ENCODE results near the gene ZBTB20. TPM values are rescaled to one million over a fixed set of nuclear protein-coding genes. Genes with fewer than 3 reads are reported as not detected.
A peak's percentile ranks its signal among the peaks of the same experiment; 100 is the strongest.

The ZBTB20 gene
- total RNA-seq, 6 donors from 2014 or later = 40.0 to 150 (median 65.8) TPM

- ATAC-seq (ENCODE audit: low FRiP score in 2 of 2) = no peak
- TF ChIP-seq, protein P1, sequence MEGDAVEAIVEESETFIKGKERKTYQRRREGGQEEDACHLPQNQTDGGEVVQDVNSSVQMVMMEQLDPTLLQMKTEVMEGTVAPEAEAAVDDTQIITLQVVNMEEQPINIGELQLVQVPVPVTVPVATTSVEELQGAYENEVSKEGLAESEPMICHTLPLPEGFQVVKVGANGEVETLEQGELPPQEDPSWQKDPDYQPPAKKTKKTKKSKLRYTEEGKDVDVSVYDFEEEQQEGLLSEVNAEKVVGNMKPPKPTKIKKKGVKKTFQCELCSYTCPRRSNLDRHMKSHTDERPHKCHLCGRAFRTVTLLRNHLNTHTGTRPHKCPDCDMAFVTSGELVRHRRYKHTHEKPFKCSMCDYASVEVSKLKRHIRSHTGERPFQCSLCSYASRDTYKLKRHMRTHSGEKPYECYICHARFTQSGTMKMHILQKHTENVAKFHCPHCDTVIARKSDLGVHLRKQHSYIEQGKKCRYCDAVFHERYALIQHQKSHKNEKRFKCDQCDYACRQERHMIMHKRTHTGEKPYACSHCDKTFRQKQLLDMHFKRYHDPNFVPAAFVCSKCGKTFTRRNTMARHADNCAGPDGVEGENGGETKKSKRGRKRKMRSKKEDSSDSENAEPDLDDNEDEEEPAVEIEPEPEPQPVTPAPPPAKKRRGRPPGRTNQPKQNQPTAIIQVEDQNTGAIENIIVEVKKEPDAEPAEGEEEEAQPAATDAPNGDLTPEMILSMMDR (IDR thresholded peaks at IDR 0.05) = no peak
- no peak for TF ChIP-seq EP300 (IDR thresholded peaks at IDR 0.05)
- TF ChIP-seq POLR2AphosphoS5 (IDR thresholded peaks at IDR 0.05) = no peak
- no peak for TF ChIP-seq POLR2A (IDR thresholded peaks at IDR 0.05)
- 50 to 58% methylated on average over 1 of the region's 1 CpG for WGBS, 2 donors
- DNase-seq = no peak
- Histone ChIP-seq H3K4me1 (no peaks in the 10 kb centered on the region), H3K27me3 (no peaks in the 10 kb centered on the region), H3K4me3 (no peak overlapping the region), H3K9me3 (no peaks in the 10 kb centered on the region), H3K27ac (no peak overlapping the region), H3K36me3 (no peaks in the 10 kb centered on the region)
Measured at GRCh38 chr3:114554731-114555130, 592.4 kb downstream of the ZBTB20 start.

DNA sequence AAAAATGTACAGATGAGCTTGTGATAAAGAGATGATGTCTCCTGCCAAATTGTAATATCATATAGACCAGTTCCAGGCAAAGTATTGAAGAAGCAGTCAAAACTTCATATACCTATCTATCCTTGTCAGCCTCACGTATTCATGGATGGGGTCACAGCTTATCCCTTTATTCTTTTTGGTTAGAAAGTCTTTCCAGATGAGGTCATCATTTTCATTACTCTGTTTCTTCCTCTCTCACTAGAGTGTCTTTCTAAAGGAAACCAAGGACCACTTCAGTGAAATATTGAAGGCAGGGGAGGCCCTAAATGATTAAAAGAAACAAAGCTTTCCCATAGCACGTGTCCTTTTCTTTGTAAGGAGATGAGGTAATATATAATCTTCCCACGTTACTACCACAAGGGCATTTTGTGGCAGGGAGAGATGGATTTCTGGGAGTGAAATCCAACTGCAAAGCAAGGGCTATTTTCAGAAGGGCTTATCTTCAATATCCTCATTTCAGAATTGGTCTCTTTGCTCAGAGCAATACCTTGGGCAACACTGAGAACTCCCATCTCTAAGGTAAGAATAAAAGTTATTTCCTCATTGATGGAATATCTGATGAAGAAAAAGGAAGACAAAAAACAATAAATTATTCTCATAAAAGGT lies 593.0 kb downstream of the ZBTB20 start:
- TF ChIP-seq, protein P1 (IDR thresholded peaks at IDR 0.05) = no peak
- no peak for TF ChIP-seq POLR2A (IDR thresholded peaks at IDR 0.05)
- no peak for TF ChIP-seq POLR2AphosphoS5 (IDR thresholded peaks at IDR 0.05)
- TF ChIP-seq EP300 (IDR thresholded peaks at IDR 0.05) = no peak
- Histone ChIP-seq H3K27me3 (no peaks in the 10 kb centered on the region), H3K27ac (no peak overlapping the region), H3K9me3 (no peaks in the 10 kb centered on the region), H3K4me1 (no peaks in the 10 kb centered on the region), H3K4me3 (no peak overlapping the region), H3K36me3 (no peaks in the 10 kb centered on the region)
- DNase-seq = no peak
- ATAC-seq (ENCODE audit: low FRiP score in 2 of 2) = no peak
- WGBS, 2 donors = 89 to 90% methylated on average over 3 of the region's 3 CpGs

DNA sequence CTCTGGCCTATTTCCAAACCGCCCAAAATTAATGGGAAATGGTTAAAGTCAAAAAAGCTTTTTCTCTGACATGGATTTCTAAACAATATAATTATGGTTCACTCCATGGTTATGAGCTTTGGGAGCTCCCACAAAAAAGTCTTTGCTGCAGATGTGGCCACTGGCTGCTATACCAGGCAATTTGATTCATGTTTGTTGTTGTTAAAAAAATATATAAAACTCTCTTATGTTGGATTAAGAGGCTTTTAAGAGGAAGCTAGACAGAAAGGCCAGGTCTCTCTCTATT lies 594.6 kb downstream of the ZBTB20 start:
- Histone ChIP-seq H3K27me3 (no peaks in the 10 kb centered on the region), H3K36me3 (no peaks in the 10 kb centered on the region)
- 93 to 98% methylated on average over 1 of the region's 1 CpG for WGBS, 2 donors

DNA sequence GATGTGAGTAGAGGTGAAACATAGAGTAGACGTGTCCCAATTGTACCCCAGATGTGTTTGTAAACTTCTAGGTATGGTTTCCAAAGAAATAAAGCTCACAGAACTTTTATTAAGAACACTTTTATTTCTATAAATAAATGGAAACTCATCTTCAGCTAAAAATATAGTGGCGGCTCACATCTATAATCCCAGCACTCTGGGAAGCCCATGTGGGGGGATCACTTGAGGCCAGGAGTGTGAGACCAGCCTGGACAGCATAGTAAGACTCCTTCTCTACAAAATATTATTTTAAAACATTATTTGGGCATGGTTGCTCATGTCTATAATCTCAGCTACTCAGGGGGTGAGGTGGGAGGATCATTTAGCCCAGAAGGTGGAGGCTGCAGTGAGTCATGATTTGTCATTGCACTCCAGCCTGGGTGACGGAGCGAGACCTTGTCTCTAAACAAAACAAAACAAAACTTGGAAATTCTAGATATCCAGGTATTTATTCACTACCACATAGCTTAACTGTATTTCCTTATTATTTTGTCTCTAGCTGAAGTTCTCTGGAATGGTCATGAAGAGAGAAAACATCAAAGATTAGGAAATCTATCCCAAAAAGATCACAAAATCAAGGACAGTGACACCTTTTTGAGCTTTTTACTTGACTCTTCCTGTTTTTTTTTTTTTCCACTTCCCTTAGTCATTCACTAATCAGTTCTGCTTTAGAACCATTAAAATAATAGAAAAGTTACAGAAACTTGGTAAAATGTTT lies 595.1 kb downstream of the ZBTB20 start:
- H3K27ac ChIP-seq = no peak overlapping the region
- 93 to 95% methylated on average over 4 of the region's 4 CpGs for WGBS, 2 donors
- H3K36me3 ChIP-seq = no peaks in the 10 kb centered on the region
- no peaks in the 10 kb centered on the region for H3K27me3 ChIP-seq
- ATAC-seq (ENCODE audit: low FRiP score in 2 of 2) (peak in 1 of 2 donors; percentile 48), DNase-seq (no peak)
- no peaks in the 10 kb centered on the region for H3K9me3 ChIP-seq
- TF ChIP-seq, protein P1 (IDR thresholded peaks at IDR 0.05) = no peak
- TF ChIP-seq POLR2AphosphoS5 (IDR thresholded peaks at IDR 0.05) (no peak), EP300 (IDR thresholded peaks at IDR 0.05) (no peak), POLR2A (IDR thresholded peaks at IDR 0.05) (no peak)
- H3K4me3 ChIP-seq = no peak overlapping the region
- no peaks in the 10 kb centered on the region for H3K4me1 ChIP-seq

More for the DNA sequence above, 594.6 kb downstream of the ZBTB20 start:
- DNase-seq (no peak), ATAC-seq (ENCODE audit: low FRiP score in 2 of 2) (no peak)
- TF ChIP-seq EP300 (IDR thresholded peaks at IDR 0.05) (no peak), POLR2AphosphoS5 (IDR thresholded peaks at IDR 0.05) (no peak), POLR2A (IDR thresholded peaks at IDR 0.05) (no peak)
- TF ChIP-seq, protein P1 (IDR thresholded peaks at IDR 0.05) = no peak
- H3K9me3 ChIP-seq = no peaks in the 10 kb centered on the region
- no peak overlapping the region for H3K27ac ChIP-seq
- H3K4me3 ChIP-seq = no peak overlapping the region
- H3K4me1 ChIP-seq = no peaks in the 10 kb centered on the region
